ENCODE results near the gene LDLRAD2. TPM values are rescaled to one million over a fixed set of nuclear protein-coding genes. Genes with fewer than 3 reads are reported as not detected.

LDLRAD2 gene
- total and polyA plus RNA-seq, 9 of the 15 experiments (the other 6 are each of a cell fraction or from before 2014, with no cell fraction given) = 0.45 to 0.48 TPM; not detected in 7

- in situ Hi-C loops (cut with MboI) (no loop called here), intact Hi-C loops (cut with micrococcal nuclease) (no loop called here)
- no peaks in the 10 kb centered on the region for H3K27me3 ChIP-seq (ENCODE audit: control insufficient read depth in 2 of 2, insufficient read depth in 2 of 2, low read length in 2 of 2)
- H3K4me2 ChIP-seq (ENCODE audit: insufficient read depth, low read length) = no peak overlapping the region; the same call in 1 of the 2 replicates
- ATAC-seq (peak; percentile 52), DNase-seq (ENCODE audit: extremely low read depth in 1 of 4, low spot score in 3 of 4) (peak in 2 of 4 experiments; percentile 47 to 80), FAIRE-seq (peak; percentile 73)
- WGBS (ENCODE audit: insufficient coverage, low coverage, missing lambda C conversion rate) = 56% methylated on average over 13 of the region's 13 CpGs
- H2AFZ ChIP-seq (ENCODE audit: low read depth, low read length) = no peak overlapping the region
- no peak overlapping the region; a peak in 1 of 4 replicates for H3K9ac ChIP-seq (ENCODE audit: insufficient read depth in 1 of 2, low read depth in 2 of 2, low read length in 2 of 2)
- peaks cover 36% of the 10 kb centered on the region for H4K20me1 ChIP-seq (replicated peaks; ENCODE audit: control insufficient read depth, insufficient read depth, low read length)
- H3K36me3 ChIP-seq (ENCODE audit: control insufficient read depth, insufficient read depth, low read length) = peaks cover 20% of the 10 kb centered on the region; the same call in 2 of the 3 replicates
- no peaks in the 10 kb centered on the region for H3K9me3 ChIP-seq (replicated peaks; ENCODE audit: control insufficient read depth, insufficient read depth, low read depth, low read length)
- no TSS peak for BruUV-seq (replicated peaks)
- POLR2A ChIA-PET = interaction anchor here (0.6 to 1.2 kb wide), 9 partner anchors 9 to 444 kb away, joined by 3 to 5 read pairs (median 3); no protein-coding TSS in a partner anchor
- peaks cover 98% of the 10 kb centered on the region for H3K79me2 ChIP-seq (ENCODE audit: control insufficient read depth, insufficient read depth, low read length)
- H3K9me1 ChIP-seq (ENCODE audit: control insufficient read depth, insufficient read depth, low read length) = no peaks in the 10 kb centered on the region
- H3K4me1 ChIP-seq (replicated peaks in 1 of 2; ENCODE audit: control insufficient read depth in 2 of 2, insufficient read depth in 2 of 2, low read length in 2 of 2) = peaks cover 52 to 62% of the 10 kb centered on the region in 2 experiments
- CTCF ChIA-PET (ENCODE audit: low intra/inter-chr PET ratio) = no interaction called here
- H3K4me3 ChIP-seq = no peak overlapping the region
- no peak overlapping the region for H3K27ac ChIP-seq (ENCODE audit: extremely low read depth, low read depth, low read length)
- TF ChIP-seq GTF2E2 (tag; IDR thresholded peaks at IDR 0.05) (no peak), ZNF41 (CRISPR knock-in tag; conservative IDR thresholded peaks at IDR 0.05) (no peak), DMBX1 (CRISPR knock-in tag; IDR thresholded peaks at IDR 0.05; ENCODE audit: borderline replicate concordance) (no peak), KLF16 (IDR thresholded peaks at IDR 0.05) (no peak), E2F8 (IDR thresholded peaks at IDR 0.05; ENCODE audit: low read depth, partially characterized antibody) (no peak), MYBL2 (IDR thresholded peaks at IDR 0.05; ENCODE audit: low read depth) (no peak), MYBL2 (CRISPR knock-in tag; IDR thresholded peaks at IDR 0.05; ENCODE audit: borderline replicate concordance) (no peak), YBX1 (IDR thresholded peaks at IDR 0.05) (no peak), ZNF518B (CRISPR knock-in tag; IDR thresholded peaks at IDR 0.05) (no peak), NFIC (IDR thresholded peaks at IDR 0.05) (peak; percentile 85), RBBP5 (IDR thresholded peaks at IDR 0.05; ENCODE audit: borderline replicate concordance, insufficient read depth, low read length, poor library complexity, severe bottlenecking) (no peak), ATF3 (IDR thresholded peaks at IDR 0.05) (peak; percentile 20; the same call in 1 of the 2 replicates), ATF3 (CRISPR knock-in tag; conservative IDR thresholded peaks at IDR 0.05) (no peak), ZNF347 (CRISPR knock-in tag; IDR thresholded peaks at IDR 0.05; ENCODE audit: low read depth) (no peak), KHSRP (IDR thresholded peaks at IDR 0.05) (no peak), ZNF583 (CRISPR knock-in tag; IDR thresholded peaks at IDR 0.05) (no peak)
Measured at GRCh38 chr1:21764615-21765423, 47.2 kb upstream of the LDLRAD2 start.

All from K562 (cell line).